IMR-90 (cell line): ENCODE measurements around the gene DOCK2. TPM values are rescaled to one million over a fixed set of nuclear protein-coding genes. Genes with fewer than 3 reads are reported as not detected.

Experiments used
- ATAC-seq: fragments of 200-7000 bp; cut with Tn5 transposase; 2 replicates; pipeline ENCODE4 v1.9.1; 2020; ENCODE audit warnings: low read depth, mild to moderate bottlenecking, moderate library complexity
- BruUV-seq: library from RNA; stranded (reverse); fragments of 400-500 nt; replicated peaks from 2 replicates; lab custom pipeline; 2021; lab: Mats Ljungman, UMichigan
- CTCF ChIA-PET: fragments of 300-600 bp; formaldehyde crosslinking; extraction: SDS; loops from one replicate; lab custom pipeline; 2021; ENCODE audit warnings: antibody characterized with exemption; lab: Yijun Ruan, JAX
- POLR2A ChIA-PET: fragments of 300-600 bp; sonication (Branson Sonifier 250); formaldehyde crosslinking; loops from one replicate; lab custom pipeline; 2022; ENCODE audit warnings: antibody characterized with exemption; ENCODE audit not compliant: unreplicated experiment; lab: Charles Lee
- DNase-seq: peaks from one replicate; pipeline ENCODE4 v3.0.0; 2013
- H2AFZ ChIP-seq: replicated peaks from 2 replicates; pipeline ENCODE3; 2013; ENCODE audit warnings: low read length, mild to moderate bottlenecking; ENCODE audit not compliant: poor library complexity
- H2AK5ac ChIP-seq: 2 replicates; pipeline ENCODE4 v1.6.1; 2013; ENCODE audit warnings: low read depth, low read length, inconsistent platforms
- H2AK9ac ChIP-seq: replicated peaks from 2 replicates; pipeline ENCODE3; 2013; ENCODE audit warnings: mild to moderate bottlenecking, low read depth, low read length, moderate library complexity; ENCODE audit not compliant: poor library complexity
- H2BK120ac ChIP-seq: 2 replicates; pipeline ENCODE4 v1.6.1; 2013; ENCODE audit warnings: low read depth, low read length, inconsistent platforms
- H2BK15ac ChIP-seq: 3 replicates; pipeline ENCODE4 v1.6.1; 2013; ENCODE audit warnings: low read depth, low read length, inconsistent platforms
- H2BK20ac ChIP-seq: 2 replicates; pipeline ENCODE4 v1.6.1; 2013; ENCODE audit warnings: low read depth, mild to moderate bottlenecking, inconsistent platforms, low read length, moderate library complexity
- H2BK5ac ChIP-seq: 2 replicates; pipeline ENCODE4 v1.6.1; 2013; ENCODE audit warnings: mild to moderate bottlenecking, low read depth, low read length, inconsistent platforms; ENCODE audit not compliant: poor library complexity, severe bottlenecking
- H3K14ac ChIP-seq: replicated peaks from 2 replicates; pipeline ENCODE4 v1.6.1; 2013; ENCODE audit warnings: low read depth, low read length, inconsistent platforms
- H3K18ac ChIP-seq: 2 replicates; pipeline ENCODE4 v1.6.1; 2013; ENCODE audit warnings: low read depth, low read length, control low read depth
- H3K23ac ChIP-seq: 2 replicates; pipeline ENCODE4 v1.6.1; 2013; ENCODE audit warnings: low read depth, low read length, inconsistent platforms
- H3K27ac ChIP-seq: 2 replicates; pipeline ENCODE4 v1.5.1; 2013; ENCODE audit warnings: mild to moderate bottlenecking, control low read depth, low read length; ENCODE audit not compliant: insufficient read depth
- H3K27me3 ChIP-seq: 2 replicates; pipeline ENCODE4 v1.6.1; 2013; ENCODE audit warnings: low read length; ENCODE audit not compliant: control insufficient read depth, insufficient read depth
- H3K36me3 ChIP-seq: 2 replicates; pipeline ENCODE4 v1.6.1; 2013; ENCODE audit warnings: low read length, mixed read lengths; ENCODE audit not compliant: control insufficient read depth, insufficient read depth
- H3K4ac ChIP-seq: 2 replicates; pipeline ENCODE4 v1.6.1; 2013; ENCODE audit warnings: low read depth, low read length, inconsistent platforms
- H3K4me1 ChIP-seq: 2 replicates; pipeline ENCODE4 v1.6.1; 2013; ENCODE audit warnings: low read length, mixed read lengths; ENCODE audit not compliant: control insufficient read depth, insufficient read depth
- H3K4me2 ChIP-seq: 2 replicates; pipeline ENCODE4 v1.6.1; 2013; ENCODE audit warnings: low read depth, mild to moderate bottlenecking, control low read depth, low read length, moderate library complexity
- H3K4me3 ChIP-seq: 2 replicates; pipeline ENCODE4 v1.5.1; 2013; ENCODE audit warnings: low read depth, mild to moderate bottlenecking, control low read depth, low read length, moderate library complexity; ENCODE audit not compliant: insufficient read depth
- H3K56ac ChIP-seq: 2 replicates; pipeline ENCODE4 v1.6.1; 2013; ENCODE audit warnings: low read length, inconsistent platforms; ENCODE audit not compliant: insufficient read depth; ENCODE audit errors: extremely low read depth
- H3K79me1 ChIP-seq, 2 experiments: 2 replicates each; pipeline ENCODE4 v1.6.1; 2013; ENCODE audit warnings: low read length in 2 of 2, inconsistent platforms in 1 of 2, low read depth in 1 of 2
- H3K9ac ChIP-seq: 2 replicates; pipeline ENCODE4 v1.6.1; 2013; ENCODE audit warnings: low read depth, low read length, control low read depth
- H3K9me1 ChIP-seq: 2 replicates; pipeline ENCODE4 v1.6.1; 2013; ENCODE audit warnings: low read length, inconsistent platforms; ENCODE audit not compliant: insufficient read depth
- H3K9me3 ChIP-seq: 2 replicates; pipeline ENCODE4 v1.6.1; 2013; ENCODE audit warnings: low read length; ENCODE audit not compliant: control insufficient read depth, insufficient read depth
- H4K20me1 ChIP-seq: 2 replicates; pipeline ENCODE4 v1.6.1; 2013; ENCODE audit warnings: low read length, inconsistent platforms; ENCODE audit not compliant: insufficient read depth
- H4K5ac ChIP-seq: 2 replicates; pipeline ENCODE4 v1.6.1; 2013; ENCODE audit warnings: mild to moderate bottlenecking, low read depth, low read length, control low read depth
- H4K8ac ChIP-seq, 2 experiments: 2 replicates each; pipeline ENCODE4 v1.6.1; 2013; ENCODE audit warnings: low read depth in 2 of 2, low read length in 2 of 2, control low read depth in 1 of 2, inconsistent platforms in 1 of 2
- H4K91ac ChIP-seq: 2 replicates; pipeline ENCODE4 v1.6.1; 2013; ENCODE audit warnings: low read depth, low read length, inconsistent platforms; ENCODE audit not compliant: insufficient read depth
- NFE2L2 ChIP-seq: fragments of 150-350 bp; IDR thresholded peaks from 2 replicates; pipeline ENCODE4 v1.6.1; 2016; ENCODE audit warnings: low read depth, mild to moderate bottlenecking, low read length
- RAD21 ChIP-seq: IDR thresholded peaks from 2 replicates; pipeline ENCODE4 v1.6.1; 2012; ENCODE audit warnings: low read length, improper control_type of control experiment
- RCOR1 ChIP-seq: IDR thresholded peaks from 2 replicates; pipeline ENCODE4 v1.6.1; 2012; ENCODE audit warnings: mild to moderate bottlenecking, low read length, improper control_type of control experiment; ENCODE audit not compliant: insufficient replicate concordance
- RFX5 ChIP-seq: IDR thresholded peaks from 2 replicates; pipeline ENCODE4 v1.8.0; 2012; ENCODE audit warnings: low read depth, mild to moderate bottlenecking, low read length, moderate library complexity
- WGBS, 2 experiments: methylation state at CpG; one replicate each; pipeline versions ENCODE4 v1.1.5 to v1.1.7; 2013; ENCODE audit warnings: missing lambda C conversion rate in 2 of 2; ENCODE audit not compliant: insufficient read length in 1 of 2; ENCODE audit errors: extremely low coverage in 2 of 2; 5-methylcytosine and 5-hydroxymethylcytosine counted together
- dilution Hi-C: fragments of 300-500 bp; cut with HindIII; formaldehyde crosslinking; loops from one replicate; pipeline ENCODE4 v1.14.3; 2018; ENCODE audit warnings: low sequenced_read_pairs; ENCODE audit not compliant: unreplicated experiment
- in situ Hi-C: fragments of 300-500 bp; cut with MboI; formaldehyde crosslinking; loops from 3 replicates; pipeline ENCODE4 v1.14.3; 2019; ENCODE audit warnings: low sequenced_read_pairs, inconsistent platforms, mixed read lengths
- intact Hi-C: fragments of 100-400 bp; cut with micrococcal nuclease; formaldehyde crosslinking; loops from 2 replicates; pipeline ENCODE4 v1.10.0; 2022
- polyA plus RNA-seq, 3 experiments: library from polyadenylated mRNA; depleted of rRNA; stranded (reverse); fragments of >200 nt; gene quantifications; 2 replicates each; pipeline ENCODE4 v1.2.3, GENCODE V29; 2012; ENCODE audit warnings: low replicate concordance in 1 of 3
- total RNA-seq: library from RNA; depleted of rRNA; stranded (reverse); fragments of >200 nt; gene quantifications from 2 replicates; pipeline ENCODE4 v1.2.3, GENCODE V29; 2012
- TF ChIP-seq, protein P1 (sequence below): fragments of 150-350 bp; IDR thresholded peaks from 2 replicates; pipeline ENCODE4 v1.6.1; 2017; ENCODE audit warnings: mild to moderate bottlenecking, antibody characterized with exemption, low read length, low read depth
- TF ChIP-seq, protein P2 (sequence below): conservative IDR thresholded peaks from 2 replicates; pipeline ENCODE4 v1.5.1; 2012; ENCODE audit warnings: mild to moderate bottlenecking, low read depth, low read length, improper control_type of control experiment

The DOCK2 gene
- total and polyA plus RNA-seq, 2 of the 4 experiments (the other 2 are of a cell fraction): 0.72 to 3.0 TPM

GRCh38 chr5:170078931-170079330 is 441.9 kb downstream of the DOCK2 start:
- ChIA-PET CTCF (no interaction called here), POLR2A (no interaction called here)
- Histone ChIP-seq H3K4me2 (no peak overlapping the region), H4K20me1 (no peaks in the 10 kb centered on the region), H4K8ac (no peak overlapping the region), H2AK5ac (no peak overlapping the region), H3K27ac (no peak overlapping the region), H3K4me3 (no peak overlapping the region), H2BK20ac (no peak overlapping the region), H2AFZ (no peak overlapping the region), H3K4me1 (no peaks in the 10 kb centered on the region), H3K23ac (no peak overlapping the region), H3K79me1 (no peaks in the 10 kb centered on the region), H3K18ac (no peak overlapping the region), H3K9me1 (no peaks in the 10 kb centered on the region), H4K91ac (no peak overlapping the region), H3K27me3 (peaks cover 2% of the 10 kb centered on the region), H3K4ac (no peak overlapping the region), H3K14ac (no peak overlapping the region), H3K9me3 (no peaks in the 10 kb centered on the region), H2BK15ac (no peak overlapping the region), H3K36me3 (no peaks in the 10 kb centered on the region), H2AK9ac (no peak overlapping the region), H3K9ac (no peak overlapping the region), H4K5ac (no peak overlapping the region), H2BK120ac (no peak overlapping the region), H3K56ac (no peak overlapping the region), H2BK5ac (no peak overlapping the region)
- no peak for ATAC-seq
- intact Hi-C loops: loop anchor here (10.0 kb wide), 1 partner anchor 1094 kb away; no protein-coding TSS in a partner anchor
- TF ChIP-seq RFX5 (no peak), RAD21 (no peak), NFE2L2 (no peak), RCOR1 (no peak)
- TF ChIP-seq, protein P1, sequence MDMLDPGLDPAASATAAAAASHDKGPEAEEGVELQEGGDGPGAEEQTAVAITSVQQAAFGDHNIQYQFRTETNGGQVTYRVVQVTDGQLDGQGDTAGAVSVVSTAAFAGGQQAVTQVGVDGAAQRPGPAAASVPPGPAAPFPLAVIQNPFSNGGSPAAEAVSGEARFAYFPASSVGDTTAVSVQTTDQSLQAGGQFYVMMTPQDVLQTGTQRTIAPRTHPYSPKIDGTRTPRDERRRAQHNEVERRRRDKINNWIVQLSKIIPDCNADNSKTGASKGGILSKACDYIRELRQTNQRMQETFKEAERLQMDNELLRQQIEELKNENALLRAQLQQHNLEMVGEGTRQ: no peak
- TF ChIP-seq, protein P2, sequence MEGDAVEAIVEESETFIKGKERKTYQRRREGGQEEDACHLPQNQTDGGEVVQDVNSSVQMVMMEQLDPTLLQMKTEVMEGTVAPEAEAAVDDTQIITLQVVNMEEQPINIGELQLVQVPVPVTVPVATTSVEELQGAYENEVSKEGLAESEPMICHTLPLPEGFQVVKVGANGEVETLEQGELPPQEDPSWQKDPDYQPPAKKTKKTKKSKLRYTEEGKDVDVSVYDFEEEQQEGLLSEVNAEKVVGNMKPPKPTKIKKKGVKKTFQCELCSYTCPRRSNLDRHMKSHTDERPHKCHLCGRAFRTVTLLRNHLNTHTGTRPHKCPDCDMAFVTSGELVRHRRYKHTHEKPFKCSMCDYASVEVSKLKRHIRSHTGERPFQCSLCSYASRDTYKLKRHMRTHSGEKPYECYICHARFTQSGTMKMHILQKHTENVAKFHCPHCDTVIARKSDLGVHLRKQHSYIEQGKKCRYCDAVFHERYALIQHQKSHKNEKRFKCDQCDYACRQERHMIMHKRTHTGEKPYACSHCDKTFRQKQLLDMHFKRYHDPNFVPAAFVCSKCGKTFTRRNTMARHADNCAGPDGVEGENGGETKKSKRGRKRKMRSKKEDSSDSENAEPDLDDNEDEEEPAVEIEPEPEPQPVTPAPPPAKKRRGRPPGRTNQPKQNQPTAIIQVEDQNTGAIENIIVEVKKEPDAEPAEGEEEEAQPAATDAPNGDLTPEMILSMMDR: no peak
- in situ Hi-C loops: no loop called here
- dilution Hi-C loops: no loop called here
- 89% methylated on average over 6 of the region's 13 CpGs; no CpG with 5 or more reads in 1 of the 2 experiments for WGBS, 2 experiments
- no peak for DNase-seq
- no TSS peak for BruUV-seq
